Stimulated activated CD8-positive, alpha-beta memory T cell treated with anti-CD3 and anti-CD28 coated beads, Interleukin-7, amount 100 ng/mL, for 24 hours (primary cell): ENCODE results near the gene ADAMTS17.
"Not testable (repeated sequence)": the region's sequence is repeated elsewhere in the genome, so short reads cannot be mapped to it uniquely, and the experiment has no call there.

Experiments
- DNase-seq: peaks from one replicate; pipeline ENCODE4 v3.0.0-alpha.2; 2020; ENCODE audit warnings: low read depth

Gene ADAMTS17

GRCh38 chr15:99997112-99997651, 344.6 kb downstream of the ADAMTS17 start:
- DNase-seq: no peak

DNA sequence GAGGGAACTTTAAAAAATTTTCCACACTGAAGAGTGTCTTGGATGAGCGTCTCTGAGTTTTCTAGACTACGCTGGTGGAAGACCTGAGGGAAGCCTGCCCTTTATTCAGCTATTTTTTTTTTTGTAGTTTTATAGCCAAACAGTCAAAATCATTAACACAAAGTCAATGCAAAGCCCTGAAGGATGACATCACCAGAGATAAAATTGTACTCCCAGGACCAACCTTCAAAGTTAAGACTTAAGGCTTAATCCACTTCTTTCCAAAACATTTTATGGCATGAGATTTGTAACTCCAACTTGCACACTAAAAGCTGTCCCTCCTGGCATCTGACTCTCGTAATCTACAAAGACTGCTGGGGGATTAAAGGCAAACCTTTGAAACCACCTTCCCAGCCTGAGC, 345.1 kb downstream of the ADAMTS17 start:
- DNase-seq: no peak

- no peak for DNase-seq
Observed at GRCh38 chr15:99995543-99995942, 346.2 kb downstream of the ADAMTS17 start.

DNA sequence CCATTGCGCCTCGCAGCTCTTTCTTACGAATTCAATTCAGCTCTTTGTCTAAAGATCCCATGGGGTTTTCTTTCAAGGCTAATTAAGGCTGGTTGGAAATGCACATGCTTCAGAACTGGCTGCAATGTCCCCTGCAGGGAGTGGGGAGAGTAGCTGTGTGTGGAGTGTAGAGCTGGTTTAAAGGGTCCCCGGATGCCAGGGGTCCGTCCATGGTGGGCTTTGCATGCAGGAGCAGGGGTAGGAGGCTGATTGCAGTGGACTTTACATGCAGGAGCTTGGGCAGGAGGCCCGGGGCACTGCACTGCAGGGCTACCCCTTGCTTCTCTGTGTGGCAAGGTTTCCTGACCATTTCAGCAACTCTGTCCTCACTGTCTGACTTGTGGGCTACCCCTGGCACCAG, 346.9 kb downstream of the ADAMTS17 start:
- no peak for DNase-seq

GRCh38 chr15:99993681-99994131, 348.1 kb downstream of the ADAMTS17 start:
- DNase-seq: no peak

- DNase-seq: no peak
Observed at GRCh38 chr15:99993262-99993661, 348.5 kb downstream of the ADAMTS17 start.

GRCh38 chr15:99992611-99993231, 349.1 kb downstream of the ADAMTS17 start:
- no peak for DNase-seq

DNA sequence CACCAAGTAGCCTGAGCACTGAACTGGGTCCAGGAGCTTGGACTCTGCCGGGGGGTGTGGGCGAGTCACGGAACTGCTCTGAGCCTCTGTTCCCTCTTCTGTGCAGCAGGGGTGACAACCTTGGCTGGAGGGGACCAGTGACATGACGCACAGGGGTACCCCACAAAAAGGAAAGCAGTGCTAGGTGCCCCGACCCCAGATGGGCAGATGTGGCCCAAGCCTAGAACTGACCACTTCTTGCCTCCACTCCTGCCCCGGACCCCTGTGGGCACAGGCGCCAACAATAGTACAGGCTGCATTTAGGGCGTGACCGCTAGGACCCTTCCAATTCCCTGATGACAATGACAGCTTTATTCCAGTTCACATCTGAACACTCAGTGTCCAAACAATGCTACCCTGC, 352.7 kb downstream of the ADAMTS17 start:
- DNase-seq: no peak

GRCh38 chr15:99987701-99988100, 354.1 kb downstream of the ADAMTS17 start:
- DNase-seq: no peak

DNA sequence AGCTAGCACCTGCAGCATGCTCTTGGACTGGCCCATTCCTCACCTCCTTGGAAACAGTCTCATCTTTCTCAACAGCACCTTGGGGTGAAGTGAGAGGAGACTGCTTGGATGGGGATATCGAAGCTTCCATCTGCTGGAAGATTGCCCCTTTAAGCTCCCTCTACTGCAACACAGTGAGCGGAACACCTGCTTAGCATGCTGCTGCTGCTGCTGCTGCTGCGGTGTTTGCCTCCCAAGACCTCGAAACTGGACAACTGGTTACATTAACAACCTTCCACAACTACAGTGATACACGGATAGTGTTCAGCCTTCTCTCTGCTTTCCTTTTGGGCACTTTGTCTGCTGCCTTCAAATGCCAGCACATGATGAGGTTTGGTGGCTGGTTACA, 354.7 kb downstream of the ADAMTS17 start:
- no peak for DNase-seq

- no peak for DNase-seq
Observed at GRCh38 chr15:99986297-99987118, 355.3 kb downstream of the ADAMTS17 start.

DNA sequence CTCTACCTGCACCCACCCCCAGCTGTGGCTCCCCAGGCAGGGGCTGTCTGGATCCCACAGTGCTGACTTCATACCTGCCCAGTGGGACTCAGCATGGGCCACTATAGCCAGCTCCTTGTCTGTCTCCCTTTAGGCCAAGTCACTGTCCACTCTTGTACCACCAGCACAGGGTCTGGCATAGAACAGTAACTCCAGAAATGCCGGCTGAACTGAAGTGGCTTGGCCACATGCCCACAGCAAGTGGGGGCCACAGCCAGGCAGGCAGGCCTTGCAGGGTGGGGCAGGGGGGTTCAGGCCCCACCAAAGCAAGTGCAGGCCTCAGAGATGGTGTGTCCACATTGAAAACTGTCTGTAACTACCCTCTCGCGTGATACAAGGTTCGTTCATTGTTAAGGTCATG, 355.9 kb downstream of the ADAMTS17 start:
- DNase-seq: no peak

GRCh38 chr15:99984491-99985243, 357.1 kb downstream of the ADAMTS17 start:
- DNase-seq: no peak

- no peak for DNase-seq
Observed at GRCh38 chr15:99983886-99984286, 357.9 kb downstream of the ADAMTS17 start.

DNA sequence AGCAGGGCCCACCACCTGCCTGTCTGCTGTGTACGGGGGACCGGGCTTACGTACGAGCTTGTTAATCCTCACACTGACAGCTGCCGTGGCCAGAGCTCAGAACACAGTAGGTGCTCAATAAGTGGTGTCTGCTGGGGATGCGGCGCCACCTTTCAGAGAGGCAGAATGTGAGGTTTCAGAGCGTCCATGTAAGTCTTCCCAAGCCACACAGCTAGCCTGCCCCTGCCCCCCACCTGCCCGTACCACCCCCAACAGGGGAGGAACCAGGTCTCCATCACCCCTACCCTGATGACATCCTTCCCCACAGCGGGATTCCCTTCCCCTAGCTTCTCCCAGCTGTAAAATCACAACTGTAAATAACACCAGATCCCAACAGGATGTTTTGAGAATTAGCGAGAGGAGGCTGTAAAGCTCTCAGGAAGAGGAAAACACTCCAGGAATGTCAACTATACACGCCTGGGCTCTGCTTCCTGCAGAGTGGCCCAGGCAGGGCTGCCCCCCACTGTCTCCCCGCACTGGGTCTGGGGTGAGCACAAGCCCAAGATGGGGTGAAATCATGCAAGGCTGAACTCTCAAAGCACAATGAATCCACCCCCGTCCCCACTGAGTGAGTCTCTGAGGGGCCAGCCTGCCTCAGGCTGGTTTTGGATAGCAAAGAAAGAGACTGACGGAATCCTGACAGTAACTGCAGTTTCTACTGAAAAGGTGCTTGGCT, 358.4 kb downstream of the ADAMTS17 start:
- no peak for DNase-seq

GRCh38 chr15:99982662-99983061, 359.1 kb downstream of the ADAMTS17 start:
- no peak for DNase-seq

- no peak for DNase-seq
Observed at GRCh38 chr15:99981839-99982658, 359.7 kb downstream of the ADAMTS17 start.

- DNase-seq: no peak
Observed at GRCh38 chr15:99981191-99981647, 360.6 kb downstream of the ADAMTS17 start.

DNA sequence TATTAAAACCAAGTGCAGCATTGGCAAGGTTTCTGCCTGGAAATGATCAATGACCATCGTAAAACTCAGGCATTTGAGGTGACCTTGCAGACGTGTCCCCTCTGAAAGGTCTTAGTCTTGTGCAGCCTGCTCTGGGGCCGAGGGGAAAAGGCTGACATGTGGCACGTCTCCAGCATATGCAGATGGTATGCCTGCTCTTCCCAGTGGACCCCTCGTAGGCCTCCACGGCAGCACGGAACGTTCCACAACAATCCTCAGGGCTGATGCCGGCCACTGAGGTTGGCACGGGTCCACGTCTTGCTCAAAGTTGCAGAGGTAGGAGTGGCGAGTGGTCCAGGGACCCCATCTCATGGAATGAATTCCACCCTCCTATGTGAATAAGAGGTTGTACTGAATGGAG, 361.0 kb downstream of the ADAMTS17 start:
- no peak for DNase-seq

DNA sequence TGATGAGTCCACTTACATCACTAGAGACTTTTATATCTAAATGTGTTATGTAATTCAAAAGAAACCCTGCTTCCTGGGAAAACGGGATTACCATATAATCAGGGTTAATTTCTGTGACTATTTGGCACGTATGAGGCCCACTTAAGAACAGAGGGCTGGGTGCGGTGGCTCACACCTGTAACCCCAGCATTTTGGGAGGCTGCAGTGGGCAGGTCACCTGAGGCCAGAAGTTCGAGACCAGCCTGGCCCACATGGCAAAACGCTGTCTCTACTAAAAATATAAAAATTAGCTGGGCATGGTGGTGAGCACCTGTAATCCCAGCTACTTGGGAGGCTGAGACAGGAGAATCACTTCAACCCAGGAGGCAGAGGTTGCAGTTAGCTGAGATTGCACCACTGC, 361.9 kb downstream of the ADAMTS17 start:
- DNase-seq: not testable (repeated sequence)

DNA sequence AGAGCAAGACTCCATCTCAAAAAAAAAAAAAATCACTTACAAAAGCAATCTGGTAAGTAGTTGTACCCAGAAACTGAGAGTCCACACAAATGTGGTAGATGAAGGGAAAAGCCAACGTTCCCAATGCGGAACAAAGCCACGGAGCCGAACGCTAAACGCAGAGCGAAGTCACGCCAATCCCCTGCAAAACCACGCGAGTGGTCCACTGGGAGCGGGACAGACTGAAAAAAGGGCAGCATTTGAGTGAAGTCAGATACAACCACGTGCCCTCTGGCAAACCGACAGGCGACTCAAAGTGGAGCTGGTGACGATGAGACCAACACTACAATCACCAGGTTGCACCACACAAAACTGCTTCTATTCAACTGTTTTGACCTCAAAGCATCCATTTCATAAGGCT, 362.4 kb downstream of the ADAMTS17 start:
- DNase-seq: no peak
